H1 (cell line): ENCODE measurements around the gene CACNG5. TPM values are rescaled to one million over a fixed set of nuclear protein-coding genes. Genes with fewer than 3 reads are reported as not detected.

Experiments
- CTCF ChIA-PET: fragments of 300-600 bp; sonication (Branson Sonifier 250); formaldehyde crosslinking; loops from one replicate; lab custom pipeline; 2021; ENCODE audit not compliant: partially characterized antibody; lab: Charles Lee
- POLR2A ChIA-PET: fragments of 300-600 bp; sonication (Branson Sonifier 250); formaldehyde crosslinking; loops from one replicate; lab custom pipeline; 2021; ENCODE audit warnings: inconsistent platforms; ENCODE audit not compliant: partially characterized antibody; lab: Charles Lee
- DNase-seq, 2 experiments: peaks; one replicate each; pipeline versions ENCODE4 v3.0.0 to v3.0.0-alpha.2; 2010 to 2022; ENCODE audit warnings: low spot score in 2 of 2, low read depth in 1 of 2, mixed read lengths in 1 of 2
- FAIRE-seq: peaks from 2 replicates; lab custom pipeline; 2011; peaks lifted over from hg19 to GRCh38; lab: Jason Lieb, UNC
- H2AFZ ChIP-seq: 2 replicates; pipeline ENCODE4 v1.8.1; 2012; ENCODE audit warnings: low read length, inconsistent platforms
- H2AK5ac ChIP-seq: 2 replicates; pipeline ENCODE4 v1.6.1; 2013; ENCODE audit warnings: low read depth, low read length
- H2BK120ac ChIP-seq: replicated peaks from 2 replicates; pipeline ENCODE3; 2013; ENCODE audit warnings: low read depth, low read length, inconsistent platforms
- H2BK12ac ChIP-seq: 2 replicates; pipeline ENCODE4 v1.6.1; 2013; ENCODE audit warnings: low read depth, low read length
- H2BK15ac ChIP-seq: 2 replicates; pipeline ENCODE4 v1.6.1; 2013; ENCODE audit warnings: low read length
- H2BK20ac ChIP-seq: 2 replicates; pipeline ENCODE4 v1.6.1; 2013; ENCODE audit warnings: low read length
- H2BK5ac ChIP-seq: 2 replicates; pipeline ENCODE4 v1.6.1; 2013; ENCODE audit warnings: low read depth, low read length
- H3K14ac ChIP-seq: 2 replicates; pipeline ENCODE4 v1.6.1; 2013; ENCODE audit warnings: inconsistent platforms; ENCODE audit not compliant: insufficient read length
- H3K18ac ChIP-seq: 2 replicates; pipeline ENCODE4 v1.6.1; 2013; ENCODE audit warnings: low read length; ENCODE audit errors: extremely low read depth
- H3K23ac ChIP-seq: 2 replicates; pipeline ENCODE4 v1.6.1; 2013; ENCODE audit warnings: inconsistent platforms; ENCODE audit not compliant: insufficient read length
- H3K23me2 ChIP-seq: 2 replicates; pipeline ENCODE4 v1.6.1; 2013; ENCODE audit warnings: low read depth, low read length
- H3K27ac ChIP-seq: 2 replicates; pipeline ENCODE4 v1.6.1; 2011; ENCODE audit warnings: low read depth, low read length, inconsistent platforms
- H3K27me3 ChIP-seq, 4 experiments: replicated peaks in 1 of 4; 1 replicate in 1 of 4; 2 replicates in 3 of 4; pipeline versions ENCODE4 v1.6.1 to v1.8.1; 2011 to 2013; ENCODE audit warnings: low read length in 3 of 4, mild to moderate bottlenecking in 3 of 4, inconsistent platforms in 2 of 4, mixed read lengths in 2 of 4, moderate library complexity in 1 of 4; ENCODE audit not compliant: control insufficient read depth in 3 of 4, insufficient read depth in 3 of 4; ENCODE audit errors: extremely low read depth in 1 of 4
- H3K36me3 ChIP-seq, 4 experiments: 2 replicates each; pipeline versions ENCODE4 v1.6.1 to v1.8.1; 2011 to 2013; ENCODE audit warnings: mild to moderate bottlenecking in 4 of 4, low read length in 3 of 4, moderate library complexity in 2 of 4, control low read depth in 1 of 4, inconsistent platforms in 1 of 4; ENCODE audit not compliant: insufficient read depth in 4 of 4, control insufficient read depth in 2 of 4
- H3K4ac ChIP-seq: replicated peaks from 2 replicates; pipeline ENCODE3; 2013; ENCODE audit warnings: low read length, low read depth, mixed read lengths, inconsistent platforms; ENCODE audit not compliant: insufficient read length
- H3K4me1 ChIP-seq, 4 experiments: replicated peaks in 1 of 4; 1 replicate in 1 of 4; 2 replicates in 3 of 4; pipeline versions ENCODE4 v1.6.1 to v1.8.1; 2011 to 2013; ENCODE audit warnings: low read length in 3 of 4, inconsistent platforms in 2 of 4, mixed read lengths in 1 of 4; ENCODE audit not compliant: insufficient read depth in 4 of 4, control insufficient read depth in 3 of 4
- H3K4me2 ChIP-seq, 2 experiments: 2 replicates each; pipeline versions ENCODE4 v1.6.1 to v1.8.1; 2011 to 2013; ENCODE audit warnings: low read depth in 2 of 2, low read length in 2 of 2, control low read depth in 1 of 2, inconsistent platforms in 1 of 2, mild to moderate bottlenecking in 1 of 2; ENCODE audit not compliant: insufficient read depth in 1 of 2
- H3K4me3 ChIP-seq, 4 experiments: fragments of 200-600, 300-600 bp in 1 of 4; sonication (generic), shearing (Covaris generic), sonication (Bioruptor Twin) in 1 of 4; 2 replicates each; pipeline versions ENCODE4 v1.5.1 to v1.8.1; 2011 to 2016; ENCODE audit warnings: low read length in 4 of 4, low read depth in 3 of 4, control low read depth in 2 of 4, inconsistent platforms in 2 of 4, mild to moderate bottlenecking in 2 of 4, mixed read lengths in 1 of 4, moderate library complexity in 1 of 4; ENCODE audit not compliant: insufficient read depth in 2 of 4; ENCODE audit errors: extremely low read depth in 1 of 4
- H3K56ac ChIP-seq: replicated peaks from 2 replicates; pipeline ENCODE3; 2013; ENCODE audit warnings: low read depth, mild to moderate bottlenecking, mixed read lengths, low read length, inconsistent platforms; ENCODE audit not compliant: insufficient read length
- H3K79me1 ChIP-seq: 2 replicates; pipeline ENCODE4 v1.6.1; 2013; ENCODE audit warnings: low read depth, low read length, control low read depth
- H3K79me2 ChIP-seq, 2 experiments: 2 replicates each; pipeline versions ENCODE4 v1.6.1 to v1.8.1; 2012 to 2013; ENCODE audit warnings: low read length in 2 of 2, mild to moderate bottlenecking in 2 of 2, inconsistent platforms in 1 of 2; ENCODE audit not compliant: insufficient read depth in 2 of 2, control insufficient read depth in 1 of 2
- H3K9ac ChIP-seq, 4 experiments: replicated peaks in 1 of 4; 1 replicate in 1 of 4; 2 replicates in 3 of 4; pipeline versions ENCODE4 v1.6.1 to v1.8.1; 2011 to 2013; ENCODE audit warnings: low read depth in 3 of 4, low read length in 3 of 4, control low read depth in 2 of 4, mild to moderate bottlenecking in 2 of 4, moderate library complexity in 2 of 4, inconsistent platforms in 1 of 4; ENCODE audit errors: extremely low read depth in 1 of 4
- H3K9me3 ChIP-seq, 2 experiments: 2 replicates each; pipeline versions ENCODE4 v1.6.1 to v1.8.1; 2012 to 2013; ENCODE audit warnings: mild to moderate bottlenecking in 2 of 2, moderate library complexity in 2 of 2, control low read depth in 1 of 2, inconsistent platforms in 1 of 2, low read depth in 1 of 2, low read length in 1 of 2, mixed read lengths in 1 of 2; ENCODE audit not compliant: insufficient read depth in 2 of 2
- H4K20me1 ChIP-seq, 2 experiments: replicated peaks in 1 of 2; 2 replicates each; pipeline versions ENCODE3 to v1.8.1; 2011 to 2013; ENCODE audit warnings: inconsistent platforms in 2 of 2, low read length in 2 of 2, mild to moderate bottlenecking in 1 of 2; ENCODE audit not compliant: insufficient read depth in 2 of 2, control insufficient read depth in 1 of 2
- H4K5ac ChIP-seq: 2 replicates; pipeline ENCODE4 v1.6.1; 2013; ENCODE audit warnings: low read length, low read depth, mixed read lengths, inconsistent platforms; ENCODE audit not compliant: insufficient read length
- H4K8ac ChIP-seq: 2 replicates; pipeline ENCODE4 v1.8.0; 2013; ENCODE audit warnings: mild to moderate bottlenecking, moderate library complexity, low read length, inconsistent platforms; ENCODE audit not compliant: insufficient read depth; ENCODE audit errors: extremely low read depth
- H4K91ac ChIP-seq: replicated peaks from 2 replicates; pipeline ENCODE3; 2013; ENCODE audit warnings: low read length, mixed read lengths, inconsistent platforms; ENCODE audit not compliant: insufficient read length
- HDAC2 ChIP-seq, 2 experiments: fragments of 300-600 bp in 1 of 2; sonication (generic) in 1 of 2; IDR thresholded peaks; 2 replicates each; pipeline ENCODE4 v1.6.1; 2011 to 2012; ENCODE audit warnings: low read depth in 2 of 2, low read length in 2 of 2, mild to moderate bottlenecking in 2 of 2, moderate library complexity in 2 of 2, borderline replicate concordance in 1 of 2, inconsistent platforms in 1 of 2
- KDM1A ChIP-seq: fragments of 200-600, 300-600 bp; sonication (generic); IDR thresholded peaks from 2 replicates; pipeline ENCODE4 v1.7.1; 2016; ENCODE audit warnings: mild to moderate bottlenecking, low read length, borderline replicate concordance
- WGBS, 2 experiments: shearing (Covaris generic) in 1 of 2; methylation state at CpG; one replicate each; pipeline versions ENCODE4 v1.1.6 to v1.1.7; 2013 to 2015; ENCODE audit warnings: low lambda C conversion rate in 2 of 2, mixed read lengths in 2 of 2, inconsistent platforms in 1 of 2, low coverage in 1 of 2, missing lambda C conversion rate in 1 of 2; ENCODE audit not compliant: insufficient replicate concordance in 2 of 2, insufficient coverage in 1 of 2, insufficient read length in 1 of 2; ENCODE audit errors: extremely low coverage in 1 of 2, missing lambda C conversion rate in 1 of 2; 5-methylcytosine and 5-hydroxymethylcytosine counted together
- polyA plus RNA-seq, 7 experiments: library from polyadenylated mRNA; depleted of rRNA in 3 of 7; stranded (reverse) in 5 of 7; unstranded in 2 of 7; fragments of >200 nt in 5 of 7; fragments of 200-250 nt in 2 of 7; gene quantifications; 1 replicate in 5 of 7; 2 replicates in 1 of 7; 4 replicates in 1 of 7; pipeline versions ENCODE4 v1.2.1 to v1.2.3, GENCODE V29; 2011 to 2013; ENCODE audit warnings: missing spikeins in 2 of 7, mixed read lengths in 2 of 7
- total RNA-seq: library from RNA; stranded (reverse); fragmentation: NEBNext Ultra II Directional; extraction: Animal tissue kit (Norgen Biotek cat#: 25700); gene quantifications from 2 replicates; pipeline ENCODE4 v1.2.1, GENCODE V29; 2021

The CACNG5 gene
- total and polyA plus RNA-seq, 2 of the 8 experiments (the other 6 are each of a cell fraction or from before 2014, with no cell fraction given), result 2.2 to 3.1 TPM

GRCh38 chr17:66834426-66834918 lies 445 bp upstream of the CACNG5 start:
- Histone ChIP-seq H3K9ac (no peak overlapping the region), H3K4me1 (peaks cover under 1 to 16% (median 8%) of the 10 kb centered on the region in 4 experiments)
- POLR2A ChIA-PET, result no interaction called here
- TF ChIP-seq KDM1A (no peak; the same call in 1 of the 2 replicates), HDAC2 (IDR thresholded peaks at IDR 0.05; ENCODE audit: borderline replicate concordance in 1 of 2, low read depth in 2 of 2, low read length in 2 of 2) (0 out of 4 replicates have a peak, but pooled peaks of 1 of the 2 experiments have one; percentile 68)
- TF ChIP-seq, all 59 proteins: peak for 1
- Histone ChIP-seq H3K18ac (no peak overlapping the region), H3K4ac (no peak overlapping the region), H2BK120ac (no peak overlapping the region), H2BK12ac (no peak overlapping the region), H3K23ac (no peak overlapping the region), H4K20me1 (no peaks in the 10 kb centered on the region), H3K14ac (no peak overlapping the region), H3K79me1 (no peaks in the 10 kb centered on the region), H3K4me2 (peak overlapping the region; percentile 68 to 77), H4K8ac (no peak overlapping the region; the same call in 1 of the 2 replicates), H3K4me3 (peak overlapping the region; percentile 19 to 69 (median 34); a peak in 6 of 8 replicates), H2BK5ac (no peak overlapping the region), H3K36me3 (no peaks in the 10 kb centered on the region), H2BK15ac (no peak overlapping the region), H2AK5ac (no peak overlapping the region), H4K91ac (no peak overlapping the region), H3K27ac (no peak overlapping the region), H4K5ac (no peak overlapping the region), H2AFZ (no peak overlapping the region), H2BK20ac (no peak overlapping the region), H3K9me3 (no peaks in the 10 kb centered on the region), H3K56ac (no peak overlapping the region), H3K79me2 (no peaks in the 10 kb centered on the region), H3K23me2 (peaks cover 5% of the 10 kb centered on the region; the same call in 1 of the 2 replicates), H3K27me3 (peaks cover 0 to 13% (median 9%) of the 10 kb centered on the region in 4 experiments; a peak in 5 of 7 replicates)
- DNase-seq, result no peak
- WGBS, 2 experiments, result 71% methylated on average over 4 of the region's 7 CpGs; no CpG with 5 or more reads in 1 of the 2 experiments
- CTCF ChIA-PET, result interaction anchor here (0.9 to 2.3 kb wide), 3 partner anchors 13 to 106 kb away, joined by 3 to 5 read pairs (median 3); no protein-coding TSS in a partner anchor
- FAIRE-seq, result no peak
